EL (cell line): ENCODE results near the gene RPUSD4.

Experiments used
- DNase-seq: peaks from one replicate; pipeline ENCODE4 v3.0.0-alpha.2; 2016

Gene RPUSD4

DNA sequence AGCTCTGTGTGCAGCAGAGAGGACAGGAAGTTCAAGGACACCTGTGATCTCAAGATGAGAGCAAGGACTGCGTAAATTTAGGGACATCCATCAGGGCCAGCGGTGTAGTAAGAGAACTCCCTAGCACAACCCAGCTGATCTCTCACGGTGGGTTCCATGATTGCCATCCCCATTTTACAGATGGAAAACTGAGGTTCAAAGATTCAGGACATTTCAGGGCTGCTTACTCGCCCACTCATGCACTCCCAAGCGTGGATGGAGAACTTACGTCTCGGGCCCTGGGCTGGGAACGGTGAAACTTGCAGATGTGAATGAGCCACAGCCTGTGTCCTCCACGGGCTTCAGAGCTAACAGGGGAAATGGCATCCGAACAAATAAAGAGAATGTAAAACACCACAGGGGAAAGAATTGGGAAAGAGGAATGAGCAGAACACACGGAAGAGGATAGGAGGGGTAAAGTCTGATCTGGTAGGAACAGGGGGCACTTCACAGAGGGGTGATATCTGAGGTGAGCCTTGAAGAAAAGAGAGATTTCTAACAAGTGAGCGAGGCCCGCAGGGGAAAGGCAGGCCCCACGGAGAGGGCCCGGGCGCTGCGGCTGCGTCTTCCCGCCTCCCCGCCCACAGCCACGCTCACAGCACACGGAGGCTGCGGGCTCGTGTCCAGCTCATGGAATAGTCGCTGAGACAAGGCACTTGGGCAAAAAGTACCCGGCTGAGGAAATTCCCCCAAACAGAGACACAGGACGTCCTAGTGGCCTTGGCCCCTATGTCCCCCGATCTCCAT, 55.9 kb downstream of the RPUSD4 start:
- no peak for DNase-seq

DNA sequence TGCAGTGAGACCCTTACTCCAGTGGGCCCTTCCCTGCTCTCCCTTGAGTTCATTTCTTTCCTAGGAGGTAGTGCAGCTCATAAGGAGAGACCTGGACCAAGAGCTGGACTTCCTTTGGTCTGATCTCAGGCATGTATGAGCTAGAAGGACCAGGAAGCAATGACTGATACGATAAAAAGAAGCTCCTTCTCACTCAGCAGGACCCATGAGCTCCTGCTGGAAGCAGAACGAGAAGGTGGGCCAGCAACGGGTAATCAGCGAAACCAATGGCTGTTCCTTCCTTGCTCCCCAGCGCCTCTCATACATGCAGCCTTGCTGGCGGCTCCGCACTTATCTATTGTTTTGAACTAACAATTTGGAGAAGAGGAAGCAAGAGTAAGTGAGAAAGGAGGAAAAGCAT, 56.8 kb downstream of the RPUSD4 start:
- DNase-seq: no peak

- DNase-seq: peak; percentile 75
These were observed 57.5 kb downstream of the RPUSD4 start for GRCh38 chr11:126153972-126154371.

- no peak for DNase-seq
These were observed 58.4 kb downstream of the RPUSD4 start for GRCh38 chr11:126153006-126153405.

- no peak for DNase-seq
These were observed 58.9 kb downstream of the RPUSD4 start for GRCh38 chr11:126152586-126152985.

GRCh38 chr11:126152152-126152551, 59.3 kb downstream of the RPUSD4 start:
- no peak for DNase-seq
